Measurements from ENCODE around the gene SOSTDC1.

The SOSTDC1 gene

GRCh38 chr7:16438988-16439387, 26.6 kb downstream of the SOSTDC1 start:
- TF ChIP-seq GATA1 (IDR thresholded peaks at IDR 0.05; ENCODE audit: low read depth, low read length) (no peak), POLR2A (IDR thresholded peaks at IDR 0.05; ENCODE audit: low read length) (no peak)
- no peak for DNase-seq

- TF ChIP-seq GATA1 (IDR thresholded peaks at IDR 0.05; ENCODE audit: low read depth, low read length) (no peak), POLR2A (IDR thresholded peaks at IDR 0.05; ENCODE audit: low read length) (no peak)
- no peak for DNase-seq
Observed at GRCh38 chr7:16436306-16436705, 29.2 kb downstream of the SOSTDC1 start.

- DNase-seq = peak in 1 of 2 experiments; percentile 10
- TF ChIP-seq POLR2A (IDR thresholded peaks at IDR 0.05; ENCODE audit: low read length) = no peak
Observed at GRCh38 chr7:16433568-16434122, 31.9 kb downstream of the SOSTDC1 start.

- DNase-seq = no peak
- TF ChIP-seq GATA1 (IDR thresholded peaks at IDR 0.05; ENCODE audit: low read depth, low read length) = no peak
- no peak for TF ChIP-seq POLR2A (IDR thresholded peaks at IDR 0.05; ENCODE audit: low read length)
Observed at GRCh38 chr7:16432425-16432731, 33.2 kb downstream of the SOSTDC1 start.

- TF ChIP-seq GATA1 (IDR thresholded peaks at IDR 0.05; ENCODE audit: low read depth, low read length) = no peak
- no peak for TF ChIP-seq POLR2A (IDR thresholded peaks at IDR 0.05; ENCODE audit: low read length)
- peak; percentile 52 to 71 for DNase-seq
Observed at GRCh38 chr7:16431646-16432424, 33.7 kb downstream of the SOSTDC1 start.

GRCh38 chr7:16430133-16430532, 35.4 kb downstream of the SOSTDC1 start:
- TF ChIP-seq POLR2A (IDR thresholded peaks at IDR 0.05; ENCODE audit: low read length) (no peak), GATA1 (IDR thresholded peaks at IDR 0.05; ENCODE audit: low read depth, low read length) (no peak)

GRCh38 chr7:16428672-16429071, 36.9 kb downstream of the SOSTDC1 start:
- TF ChIP-seq GATA1 (IDR thresholded peaks at IDR 0.05; ENCODE audit: low read depth, low read length) (no peak), POLR2A (IDR thresholded peaks at IDR 0.05; ENCODE audit: low read length) (no peak)
- DNase-seq = no peak

More at GRCh38 chr7:16430133-16430532, 35.4 kb downstream of the SOSTDC1 start:
- no peak for DNase-seq

GRCh38 chr7:16428182-16428581, 37.4 kb downstream of the SOSTDC1 start:
- TF ChIP-seq GATA1 (IDR thresholded peaks at IDR 0.05; ENCODE audit: low read depth, low read length) (no peak), POLR2A (IDR thresholded peaks at IDR 0.05; ENCODE audit: low read length) (no peak)
- DNase-seq = no peak

- no peak for DNase-seq
- no peak for TF ChIP-seq GATA1 (IDR thresholded peaks at IDR 0.05; ENCODE audit: low read depth, low read length)
- no peak for TF ChIP-seq POLR2A (IDR thresholded peaks at IDR 0.05; ENCODE audit: low read length)
Observed at GRCh38 chr7:16423761-16424160, 41.8 kb downstream of the SOSTDC1 start.

- TF ChIP-seq GATA1 (IDR thresholded peaks at IDR 0.05; ENCODE audit: low read depth, low read length) (no peak), POLR2A (IDR thresholded peaks at IDR 0.05; ENCODE audit: low read length) (no peak)
Observed at GRCh38 chr7:16422917-16423316, 42.6 kb downstream of the SOSTDC1 start.

GRCh38 chr7:16422103-16422435, 43.5 kb downstream of the SOSTDC1 start:
- DNase-seq = peak; percentile 29 to 34

More at GRCh38 chr7:16422917-16423316, 42.6 kb downstream of the SOSTDC1 start:
- peak; percentile 9 to 11 for DNase-seq

GRCh38 chr7:16421333-16422102, 44.0 kb downstream of the SOSTDC1 start, which contains the start of gene CRPPA:
Gene CRPPA, minus strand, starts transcription at chr7:16421538. Its CDS starts 216 bp downstream, at chr7:16421322.
- no peak for TF ChIP-seq POLR2A (IDR thresholded peaks at IDR 0.05; ENCODE audit: low read length)
- TF ChIP-seq GATA1 (IDR thresholded peaks at IDR 0.05; ENCODE audit: low read depth, low read length) = no peak
- peak; percentile 77 to 82 for DNase-seq

More at GRCh38 chr7:16422103-16422435, 43.5 kb downstream of the SOSTDC1 start:
- TF ChIP-seq POLR2A (IDR thresholded peaks at IDR 0.05; ENCODE audit: low read length) (no peak), GATA1 (IDR thresholded peaks at IDR 0.05; ENCODE audit: low read depth, low read length) (no peak)

- peak; percentile 92 for TF ChIP-seq POLR2A (IDR thresholded peaks at IDR 0.05; ENCODE audit: low read length)
- TF ChIP-seq GATA1 (IDR thresholded peaks at IDR 0.05; ENCODE audit: low read depth, low read length) = no peak
- peak; percentile 93 to 96 for DNase-seq
Observed at GRCh38 chr7:16420649-16421332, 44.7 kb downstream of the SOSTDC1 start.

GRCh38 chr7:16420329-16420648, 45.2 kb downstream of the SOSTDC1 start:
- DNase-seq = no peak
- TF ChIP-seq GATA1 (IDR thresholded peaks at IDR 0.05; ENCODE audit: low read depth, low read length) (no peak), POLR2A (IDR thresholded peaks at IDR 0.05; ENCODE audit: low read length) (no peak)
